Fibroblast of lung (primary cell): ENCODE data around the gene RBCK1. TPM values are rescaled to one million over a fixed set of nuclear protein-coding genes. Genes with fewer than 3 reads are reported as not detected.
A peak's percentile ranks its signal among the peaks of the same experiment; 100 is the strongest.

Experiments
- DNase-seq, 2 donors: peaks; one replicate each; pipeline versions ENCODE4 v3.0.0 to v3.0.0-alpha.2; 2010; ENCODE audit warnings: low read depth in 2 of 2
- H2AFZ ChIP-seq: 2 replicates; pipeline ENCODE4 v1.5.1; 2012; ENCODE audit warnings: low read length, control low read depth, inconsistent platforms
- H3K27ac ChIP-seq: 2 replicates; pipeline ENCODE4 v1.5.1; 2011; ENCODE audit warnings: low read length, control low read depth; ENCODE audit not compliant: insufficient read depth
- H3K27me3 ChIP-seq: 2 replicates; pipeline ENCODE4 v1.5.1; 2011; ENCODE audit warnings: mild to moderate bottlenecking, low read length; ENCODE audit not compliant: control insufficient read depth, insufficient read depth
- H3K36me3 ChIP-seq: 2 replicates; pipeline ENCODE4 v1.5.1; 2011; ENCODE audit warnings: low read length; ENCODE audit not compliant: control insufficient read depth, insufficient read depth
- H3K4me1 ChIP-seq: 2 replicates; pipeline ENCODE4 v1.5.1; 2011; ENCODE audit warnings: low read length; ENCODE audit not compliant: control insufficient read depth, insufficient read depth; ENCODE audit errors: extremely low read depth
- H3K4me2 ChIP-seq: 2 replicates; pipeline ENCODE4 v1.5.1; 2011; ENCODE audit warnings: low read length, control low read depth; ENCODE audit not compliant: insufficient read depth; ENCODE audit errors: extremely low read depth
- H3K4me3 ChIP-seq, 4 experiments: fragments of 200-600 bp in 1 of 4; sonication (generic) in 1 of 4; replicated peaks in 1 of 4; 2 replicates each; pipeline ENCODE4 v1.5.1; 2011 to 2016; ENCODE audit warnings: low read length in 4 of 4, low read depth in 3 of 4, mild to moderate bottlenecking in 3 of 4, control low read depth in 2 of 4, inconsistent platforms in 1 of 4, mixed read lengths in 1 of 4; ENCODE audit not compliant: insufficient read depth in 1 of 4; ENCODE audit errors: control extremely low read depth in 1 of 4
- H3K79me2 ChIP-seq: 2 replicates; pipeline ENCODE4 v1.5.1; 2012; ENCODE audit warnings: mild to moderate bottlenecking, low read length, inconsistent platforms; ENCODE audit not compliant: control insufficient read depth, insufficient read depth
- H3K9ac ChIP-seq: 2 replicates; pipeline ENCODE4 v1.5.1; 2011; ENCODE audit warnings: mild to moderate bottlenecking, low read length, control low read depth; ENCODE audit not compliant: insufficient read depth
- H3K9me3 ChIP-seq: 2 replicates; pipeline ENCODE4 v1.5.1; 2012; ENCODE audit warnings: low read depth, low read length; ENCODE audit not compliant: control insufficient read depth, insufficient read depth
- H4K20me1 ChIP-seq: 2 replicates; pipeline ENCODE4 v1.5.1; 2011; ENCODE audit warnings: low read length; ENCODE audit not compliant: control insufficient read depth, insufficient read depth; ENCODE audit errors: extremely low read depth
- EZH2 ChIP-seq: IDR thresholded peaks from 2 replicates; pipeline ENCODE4 v1.5.1; 2012; ENCODE audit warnings: low read length, control low read depth, mild to moderate bottlenecking; ENCODE audit errors: missing control alignments
- polyA plus RNA-seq, 2 donors: library from polyadenylated mRNA; depleted of rRNA in 1 of 2; stranded (reverse) in 1 of 2; unstranded in 1 of 2; fragments of >200 nt; gene quantifications; 2 replicates each; pipeline ENCODE4 v1.2.1, GENCODE V29; 2011 to 2012; ENCODE audit warnings: missing spikeins in 1 of 2
- total RNA-seq: library from RNA; depleted of rRNA; stranded (reverse); fragments of >200 nt; gene quantifications from 2 replicates; pipeline ENCODE4 v1.2.1, GENCODE V29; 2014
- TF ChIP-seq, protein P1 (sequence below), 2 donors: IDR thresholded peaks in 1 of 2; conservative IDR thresholded peaks in 1 of 2; 1 replicate in 1 of 2; 2 replicates in 1 of 2; pipeline ENCODE4 v1.5.1; 2011 to 2012; ENCODE audit warnings: low read length in 2 of 2, control low read depth in 1 of 2, inconsistent platforms in 1 of 2, low read depth in 1 of 2, mild to moderate bottlenecking in 1 of 2

Gene RBCK1
- total and polyA plus RNA-seq, 2 donors (not counting 1 experiment from before 2014, with no cell fraction given): 35.2 to 89.0 TPM

DNA sequence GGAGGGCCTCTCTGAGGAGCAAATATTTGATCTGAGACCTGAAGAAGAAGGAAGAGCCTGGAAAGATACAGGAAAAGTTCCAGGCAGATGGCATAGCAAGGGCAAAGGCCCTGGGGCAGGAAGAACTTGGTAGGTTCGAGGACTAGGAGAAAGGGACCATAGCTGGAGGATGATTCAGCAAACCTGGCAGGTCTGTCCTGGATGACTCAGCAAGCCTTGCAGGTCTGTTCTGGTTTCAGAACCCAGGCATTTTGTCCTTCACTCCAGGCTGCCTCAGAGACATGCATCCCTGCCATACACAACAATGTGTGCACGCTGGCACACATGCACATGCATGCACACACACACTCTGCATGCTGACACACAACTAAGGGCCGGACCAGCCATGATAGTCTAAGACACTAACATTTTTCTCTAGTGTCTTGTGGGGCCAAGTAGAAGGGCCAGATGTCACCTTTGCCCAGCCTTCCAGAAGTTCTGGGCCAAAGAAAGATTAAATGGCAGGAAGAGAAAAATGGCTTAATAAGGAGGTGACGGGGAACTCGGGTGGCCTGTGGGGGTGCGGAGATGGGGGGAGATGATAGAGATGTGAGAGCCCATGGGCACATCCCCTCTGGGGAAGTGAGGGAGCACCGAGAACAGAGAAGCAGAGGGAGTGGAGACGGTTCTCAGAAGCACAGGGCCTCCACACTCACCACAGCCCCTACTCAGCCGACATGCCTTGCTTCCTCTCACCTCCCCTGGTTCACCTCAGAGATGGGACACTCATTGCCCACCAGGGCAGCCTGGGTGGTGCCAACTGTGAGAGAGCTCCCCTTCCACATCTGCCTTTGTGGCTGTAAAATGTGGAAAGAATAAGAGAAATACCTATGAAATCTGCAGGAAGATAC lies 42.9 kb upstream of the RBCK1 start:
- Histone ChIP-seq H3K27ac (no peak overlapping the region), H3K27me3 (no peaks in the 10 kb centered on the region), H3K4me2 (no peak overlapping the region), H3K4me1 (no peaks in the 10 kb centered on the region), H2AFZ (no peak overlapping the region), H3K9ac (no peak overlapping the region), H3K79me2 (no peaks in the 10 kb centered on the region), H3K36me3 (no peaks in the 10 kb centered on the region), H4K20me1 (no peaks in the 10 kb centered on the region), H3K9me3 (no peaks in the 10 kb centered on the region), H3K4me3 (no peak overlapping the region)
- peak in 1 of 2 donors; percentile 45 for DNase-seq
- TF ChIP-seq EZH2: no peak
- TF ChIP-seq, protein P1, sequence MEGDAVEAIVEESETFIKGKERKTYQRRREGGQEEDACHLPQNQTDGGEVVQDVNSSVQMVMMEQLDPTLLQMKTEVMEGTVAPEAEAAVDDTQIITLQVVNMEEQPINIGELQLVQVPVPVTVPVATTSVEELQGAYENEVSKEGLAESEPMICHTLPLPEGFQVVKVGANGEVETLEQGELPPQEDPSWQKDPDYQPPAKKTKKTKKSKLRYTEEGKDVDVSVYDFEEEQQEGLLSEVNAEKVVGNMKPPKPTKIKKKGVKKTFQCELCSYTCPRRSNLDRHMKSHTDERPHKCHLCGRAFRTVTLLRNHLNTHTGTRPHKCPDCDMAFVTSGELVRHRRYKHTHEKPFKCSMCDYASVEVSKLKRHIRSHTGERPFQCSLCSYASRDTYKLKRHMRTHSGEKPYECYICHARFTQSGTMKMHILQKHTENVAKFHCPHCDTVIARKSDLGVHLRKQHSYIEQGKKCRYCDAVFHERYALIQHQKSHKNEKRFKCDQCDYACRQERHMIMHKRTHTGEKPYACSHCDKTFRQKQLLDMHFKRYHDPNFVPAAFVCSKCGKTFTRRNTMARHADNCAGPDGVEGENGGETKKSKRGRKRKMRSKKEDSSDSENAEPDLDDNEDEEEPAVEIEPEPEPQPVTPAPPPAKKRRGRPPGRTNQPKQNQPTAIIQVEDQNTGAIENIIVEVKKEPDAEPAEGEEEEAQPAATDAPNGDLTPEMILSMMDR (conservative IDR thresholded peaks at IDR 0.05 in 1 of 2, IDR thresholded peaks at IDR 0.05 in 1 of 2; ENCODE audit: low read depth in 1 of 2, low read length in 2 of 2): no peak

- Histone ChIP-seq H3K4me1 (no peaks in the 10 kb centered on the region), H3K79me2 (no peaks in the 10 kb centered on the region), H3K9me3 (no peaks in the 10 kb centered on the region), H3K27me3 (no peaks in the 10 kb centered on the region), H3K4me2 (no peak overlapping the region), H3K27ac (no peak overlapping the region), H3K4me3 (no peak overlapping the region), H3K9ac (no peak overlapping the region), H2AFZ (no peak overlapping the region), H3K36me3 (no peaks in the 10 kb centered on the region), H4K20me1 (no peaks in the 10 kb centered on the region)
- DNase-seq: no peak
- TF ChIP-seq, protein P1 (conservative IDR thresholded peaks at IDR 0.05 in 1 of 2, IDR thresholded peaks at IDR 0.05 in 1 of 2; ENCODE audit: low read depth in 1 of 2, low read length in 2 of 2): no peak
- no peak for TF ChIP-seq EZH2
Observed at GRCh38 chr20:366041-366718, 41.9 kb upstream of the RBCK1 start.

DNA sequence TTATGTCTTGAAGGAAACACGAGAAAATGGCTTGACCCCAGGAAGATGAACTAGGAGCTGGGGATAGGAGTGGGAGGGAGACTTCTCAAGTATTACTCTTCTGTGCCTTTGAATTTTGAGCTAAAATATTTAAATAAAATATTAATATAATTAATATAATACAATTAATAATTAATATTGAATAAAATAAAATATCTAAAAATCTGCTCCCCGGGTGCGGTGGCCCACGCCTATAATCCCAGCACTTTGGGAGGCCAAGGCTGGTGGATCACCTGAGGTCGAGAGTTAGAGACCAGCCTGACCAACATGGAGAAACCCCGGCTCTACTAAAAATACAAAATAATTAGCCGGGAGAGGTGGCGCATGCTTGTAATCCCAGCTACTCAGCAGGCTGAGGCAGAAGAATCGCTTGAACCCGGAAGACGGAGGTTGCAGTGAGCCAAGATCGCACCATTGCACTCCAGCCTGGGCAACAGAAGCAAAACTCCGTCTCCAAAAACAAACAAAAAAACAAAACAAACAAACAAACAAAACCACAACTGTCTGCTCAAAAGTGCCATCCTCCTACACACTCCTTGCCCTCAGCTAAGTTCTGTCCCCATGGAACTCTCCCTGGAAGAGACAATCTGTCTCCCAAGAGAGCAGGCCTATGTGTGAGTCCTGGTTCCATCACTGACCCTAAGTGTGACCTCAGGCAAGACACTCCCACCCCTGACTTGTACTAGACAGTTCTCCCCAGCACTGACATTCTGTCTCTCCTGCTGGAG lies 41.2 kb upstream of the RBCK1 start:
- Histone ChIP-seq H3K4me2 (no peak overlapping the region), H3K9ac (no peak overlapping the region), H3K4me1 (peaks cover 4% of the 10 kb centered on the region), H3K36me3 (no peaks in the 10 kb centered on the region), H3K4me3 (no peak overlapping the region), H3K9me3 (no peaks in the 10 kb centered on the region), H3K27me3 (no peaks in the 10 kb centered on the region), H2AFZ (no peak overlapping the region), H4K20me1 (no peaks in the 10 kb centered on the region), H3K27ac (no peak overlapping the region), H3K79me2 (no peaks in the 10 kb centered on the region)
- TF ChIP-seq, protein P1 (conservative IDR thresholded peaks at IDR 0.05 in 1 of 2, IDR thresholded peaks at IDR 0.05 in 1 of 2; ENCODE audit: low read depth in 1 of 2, low read length in 2 of 2): no peak
- DNase-seq: no peak
